HG03354 (cell line): ENCODE data around the gene AKR1B15.
"Not testable (repeated sequence)": the region's sequence is repeated elsewhere in the genome, so short reads cannot be mapped to it uniquely, and the experiment has no call there.

Source experiments
- ATAC-seq: cut with Tn5 transposase; IDR thresholded peaks from one replicate; pipeline ENCODE4 v1.9.1; 2021; ENCODE audit warnings: mild to moderate bottlenecking; ENCODE audit not compliant: unreplicated experiment, poor library complexity, severe bottlenecking

Gene AKR1B15

GRCh38 chr7:134548877-134549276 is at the start of gene AKR1B15:
Gene AKR1B15 (plus strand): TSS chr7:134549110. CDS start chr7:134564620, 15,510 bp downstream.
- ATAC-seq: peak; percentile 89

DNA sequence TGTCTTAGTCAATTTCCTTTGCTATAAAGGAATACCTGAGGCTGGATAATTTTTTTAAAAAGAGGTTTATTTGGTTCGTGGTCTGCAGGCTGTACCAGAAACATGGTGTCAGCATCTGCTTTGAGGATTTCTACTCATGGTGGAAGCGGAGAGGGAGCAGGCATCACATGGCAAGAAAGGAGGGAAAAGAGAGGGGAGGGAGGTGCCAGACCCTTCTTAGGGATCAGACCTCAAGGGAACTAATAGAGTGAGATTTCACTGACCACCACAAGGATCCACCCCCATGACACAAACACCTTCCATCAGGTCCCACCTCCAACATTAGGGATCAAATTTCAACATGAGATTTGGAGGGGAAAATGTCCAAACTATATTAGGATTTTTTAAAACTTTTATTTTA is 48.5 kb upstream of the AKR1B15 start:
- ATAC-seq: no peak

DNA sequence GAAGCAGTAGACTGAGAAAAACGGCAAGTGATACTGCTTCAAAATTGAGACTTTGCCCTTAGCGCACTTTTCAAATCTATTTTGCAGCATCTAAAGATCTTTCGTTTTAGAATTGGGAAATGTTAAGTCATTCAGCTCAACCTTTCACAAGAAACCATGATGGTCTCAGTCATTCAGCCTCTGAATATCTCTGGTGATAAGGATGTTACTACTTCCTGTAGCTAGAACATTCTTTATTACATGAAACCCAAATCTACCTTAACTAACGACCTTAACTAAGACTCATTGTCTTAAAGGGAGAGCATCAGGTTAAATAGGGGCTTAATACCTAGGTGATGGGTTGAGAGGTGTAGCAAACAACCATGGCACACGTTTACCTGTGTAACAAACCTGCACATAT is 47.9 kb upstream of the AKR1B15 start:
- ATAC-seq: no peak

- no peak for ATAC-seq
Measured at GRCh38 chr7:134502463-134503371, 46.2 kb upstream of the AKR1B15 start.

- ATAC-seq: no peak
Measured at GRCh38 chr7:134504660-134505164, 44.2 kb upstream of the AKR1B15 start.

DNA sequence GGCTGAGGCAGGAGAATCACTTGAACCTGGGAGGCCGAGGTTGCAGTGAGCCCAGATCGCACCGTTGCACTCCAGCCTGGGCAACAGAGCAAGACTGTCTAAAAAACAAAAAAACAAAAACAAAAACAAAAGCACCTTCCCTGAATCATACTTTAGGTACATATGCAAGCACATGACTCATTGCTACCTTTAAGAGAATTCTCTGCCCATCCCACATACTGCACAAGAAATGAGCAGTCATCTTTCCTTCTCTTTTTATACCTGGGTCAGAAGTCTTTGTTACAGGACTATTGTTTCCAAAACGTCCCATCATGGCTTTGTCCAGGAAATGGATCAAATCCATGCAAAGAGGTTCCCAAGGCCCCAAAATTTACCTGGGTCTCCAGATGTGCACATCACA is 43.1 kb upstream of the AKR1B15 start:
- no peak for ATAC-seq

DNA sequence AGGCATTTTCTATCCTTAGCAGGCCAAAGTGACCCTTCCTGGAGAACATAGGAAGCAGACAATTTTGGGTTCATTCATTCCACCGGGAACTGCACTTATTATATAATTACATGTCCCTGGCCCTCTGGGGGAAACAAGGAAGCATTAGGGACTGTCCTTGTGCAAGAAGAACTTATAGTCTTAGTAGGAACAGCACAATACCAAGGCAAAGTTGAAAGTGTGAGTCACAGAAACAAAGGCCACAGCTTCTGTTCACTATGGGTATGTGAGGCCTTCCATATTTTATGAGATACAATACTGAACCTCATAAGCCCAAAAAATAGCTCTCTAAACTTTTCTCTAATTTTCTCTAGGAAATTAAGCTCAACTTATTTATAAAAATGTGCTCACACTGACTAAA is 39.9 kb upstream of the AKR1B15 start:
- ATAC-seq: no peak

DNA sequence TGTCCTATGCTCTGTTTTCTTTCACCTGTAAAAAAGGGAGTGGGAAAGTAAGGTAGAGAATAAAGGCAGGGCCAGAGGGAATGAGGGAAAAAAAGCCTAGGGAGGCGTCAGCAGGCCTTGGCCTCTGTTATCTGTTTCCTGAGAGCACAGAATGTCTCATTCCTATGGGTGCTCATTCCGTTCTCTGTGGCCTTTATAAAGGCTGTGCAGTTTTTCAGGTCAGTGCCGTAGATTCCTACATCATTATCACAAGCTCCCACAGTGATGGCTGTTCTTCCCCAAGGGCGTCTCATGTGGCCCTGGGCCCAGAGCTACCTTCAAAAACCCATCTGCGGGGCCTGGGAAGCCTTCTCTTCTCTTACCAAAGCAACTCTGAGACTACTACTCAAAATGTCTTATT is 38.3 kb upstream of the AKR1B15 start:
- ATAC-seq: no peak

DNA sequence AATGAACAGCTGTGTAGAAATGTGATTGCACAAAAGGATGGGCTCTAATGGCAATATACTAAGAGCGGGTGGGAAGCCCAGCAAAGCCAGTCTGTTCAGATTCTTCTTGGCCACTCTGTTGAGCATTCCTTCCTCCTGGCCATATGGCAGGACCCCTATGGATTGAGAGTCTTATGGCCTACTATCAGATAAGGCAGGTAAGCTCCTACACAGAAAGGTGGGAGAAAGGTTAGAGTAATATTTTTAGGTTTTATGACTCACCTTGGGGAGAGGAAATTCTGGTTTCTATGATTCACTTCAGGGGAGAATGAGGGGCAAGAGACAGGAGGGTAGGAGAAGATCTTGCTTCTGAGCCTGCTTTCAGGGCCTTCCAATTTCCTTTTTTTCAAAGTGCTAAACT is 36.6 kb upstream of the AKR1B15 start:
- ATAC-seq: no peak

DNA sequence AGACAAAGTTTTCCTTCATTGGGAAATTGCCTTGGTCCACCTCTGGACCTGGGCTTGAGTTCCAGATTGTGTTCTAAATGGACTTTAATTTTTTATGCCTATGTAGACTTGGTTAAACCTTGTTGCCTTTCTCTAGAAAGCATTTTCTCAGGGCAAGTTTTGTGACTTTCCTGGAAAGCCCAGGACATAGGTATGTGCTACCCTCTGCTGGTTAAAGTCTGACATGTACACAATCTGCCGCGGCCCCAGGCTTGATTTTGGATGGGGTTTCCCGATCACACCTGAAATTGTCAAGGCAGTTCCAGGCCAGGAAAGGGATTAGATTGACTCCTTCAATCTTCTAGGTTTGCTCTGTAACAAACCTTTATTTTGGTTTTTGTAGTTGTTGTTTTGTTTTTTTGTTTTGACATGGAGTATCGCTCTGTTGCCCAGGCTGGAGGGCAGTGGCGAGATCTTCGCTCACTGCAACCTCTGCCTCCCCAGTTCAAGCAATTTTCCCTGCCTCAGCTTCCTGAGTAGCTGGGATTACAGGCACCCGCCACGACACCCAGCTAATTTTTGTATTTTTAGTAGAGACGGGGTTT is 35.6 kb upstream of the AKR1B15 start:
- ATAC-seq: no peak

DNA sequence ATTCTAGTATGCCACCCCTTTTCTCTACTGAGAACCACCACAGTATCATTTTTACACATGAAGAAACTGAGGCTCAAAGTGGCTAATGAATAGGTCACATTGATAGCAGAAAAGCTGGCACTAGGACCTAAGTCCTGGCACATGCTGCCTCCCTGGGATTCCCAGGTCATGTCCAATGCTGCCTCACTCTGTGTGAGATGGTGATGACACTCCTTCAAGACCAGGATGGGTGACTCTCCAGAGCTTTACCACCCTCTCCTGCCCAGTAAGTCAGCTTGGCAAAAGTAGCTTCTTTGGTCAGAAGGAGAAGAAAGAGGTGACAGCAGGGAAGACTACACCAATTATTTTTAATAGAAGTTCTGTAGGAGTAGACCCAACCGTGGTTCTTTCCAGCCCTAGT is 34.8 kb upstream of the AKR1B15 start:
- no peak for ATAC-seq

GRCh38 chr7:134514663-134515062 is 34.2 kb upstream of the AKR1B15 start:
- ATAC-seq: peak; percentile 72

DNA sequence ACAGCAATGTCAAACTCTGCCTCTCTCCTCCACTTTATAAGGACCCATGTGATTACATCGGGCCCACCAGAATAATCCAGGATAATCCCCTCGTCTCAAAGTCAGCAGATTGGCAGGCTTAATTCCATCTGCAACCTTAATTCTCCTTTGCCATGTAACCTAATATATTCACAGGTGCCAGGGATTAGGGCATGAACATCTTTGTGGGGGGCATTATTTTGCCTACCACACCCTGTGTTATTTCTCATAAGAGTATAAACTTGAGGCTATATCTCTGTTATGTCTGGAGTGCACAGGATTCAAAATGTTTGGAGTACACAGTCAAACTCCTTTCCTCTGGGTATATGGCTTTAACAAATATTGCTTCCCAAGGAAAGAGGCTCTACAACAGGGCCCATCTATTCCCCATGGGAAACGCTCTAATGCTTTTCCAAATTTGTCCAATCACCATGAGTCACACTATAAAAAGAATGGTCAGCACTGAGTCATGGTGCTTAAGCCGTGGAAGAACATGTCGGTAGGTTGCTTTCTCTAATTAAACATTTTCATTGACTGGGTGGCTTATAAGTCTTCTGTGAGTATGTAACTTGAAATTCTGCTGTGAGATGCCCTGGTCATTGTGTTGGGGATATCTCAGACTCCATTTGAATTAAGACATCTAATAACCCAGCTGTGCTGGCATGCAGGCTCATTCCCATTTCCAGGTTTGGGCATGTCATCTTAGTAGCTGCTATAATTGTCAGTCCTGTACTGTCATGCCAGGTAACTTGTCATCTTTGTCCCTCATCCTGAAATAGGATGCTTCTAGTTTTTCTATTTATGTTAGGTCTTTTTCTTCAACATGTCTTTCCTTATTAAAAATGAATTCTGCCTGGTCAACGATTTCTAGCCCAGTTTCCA is 33.1 kb upstream of the AKR1B15 start:
- ATAC-seq: no peak

- no peak for ATAC-seq
Measured at GRCh38 chr7:134520130-134520529, 28.8 kb upstream of the AKR1B15 start.

DNA sequence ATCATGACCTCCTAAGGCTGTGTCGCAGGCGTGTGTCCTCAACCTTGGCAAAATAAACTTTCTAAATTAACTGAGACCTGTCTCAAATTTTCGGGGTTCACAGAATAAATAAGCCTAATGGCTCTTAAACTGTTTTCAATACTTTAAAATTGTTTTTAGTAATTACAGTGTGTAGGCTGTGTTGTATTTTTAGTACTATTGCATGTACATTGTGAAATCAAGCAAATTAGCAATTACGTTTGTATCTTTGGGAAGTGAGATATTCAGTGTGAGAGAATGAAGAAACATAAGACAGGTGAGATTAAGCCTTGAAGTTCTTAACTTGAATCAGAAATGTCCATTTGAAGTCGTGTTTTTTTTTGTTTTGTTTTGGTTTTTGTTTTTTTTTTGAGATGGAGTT is 26.3 kb upstream of the AKR1B15 start:
- ATAC-seq: no peak

DNA sequence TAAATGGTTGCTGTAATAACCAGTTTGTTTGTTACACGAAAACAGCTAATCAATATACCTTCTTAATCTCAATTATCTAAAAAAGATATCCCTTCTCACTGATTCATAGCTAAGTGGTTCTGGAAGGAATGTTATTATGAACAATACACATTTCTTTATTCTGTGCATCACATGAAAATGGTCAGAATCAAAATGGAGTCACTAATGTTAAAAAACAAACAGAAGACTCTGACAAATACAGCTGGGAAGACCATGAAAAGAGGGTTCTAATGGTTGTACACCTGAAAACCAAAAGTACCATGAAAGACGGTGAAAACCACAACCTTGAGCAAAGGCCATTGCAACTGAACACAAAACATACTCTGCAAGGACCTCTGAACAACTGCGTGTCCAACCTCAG is 23.5 kb upstream of the AKR1B15 start:
- not testable (repeated sequence) for ATAC-seq

- not testable (repeated sequence) for ATAC-seq
Measured at GRCh38 chr7:134526552-134527248, 22.2 kb upstream of the AKR1B15 start.

GRCh38 chr7:134527979-134528371 is 20.9 kb upstream of the AKR1B15 start:
- no peak for ATAC-seq

GRCh38 chr7:134528749-134529148 is 20.2 kb upstream of the AKR1B15 start:
- ATAC-seq: no peak

- no peak for ATAC-seq
Measured at GRCh38 chr7:134530460-134530859, 18.4 kb upstream of the AKR1B15 start.
